ENCODE data around the gene PHLPP1.

PHLPP1 gene

GRCh38 chr18:62683935-62684334, 31.4 kb upstream of the PHLPP1 start:
- ATAC-seq: no peak
- TF ChIP-seq BACH2 (CRISPR knock-in tag; IDR thresholded peaks at IDR 0.05; ENCODE audit: borderline replicate concordance): no peak
- no peak for TF ChIP-seq ESRRG (CRISPR knock-in tag; IDR thresholded peaks at IDR 0.05)
- no peak for TF ChIP-seq OSR1 (CRISPR knock-in tag; IDR thresholded peaks at IDR 0.05)
- TF ChIP-seq PATZ1 (CRISPR knock-in tag; IDR thresholded peaks at IDR 0.05; ENCODE audit: borderline replicate concordance): no peak
- TF ChIP-seq PPARA (CRISPR knock-in tag; IDR thresholded peaks at IDR 0.05; ENCODE audit: borderline replicate concordance): no peak
- no peak for TF ChIP-seq ZNF565 (CRISPR knock-in tag; conservative IDR thresholded peaks at IDR 0.05; ENCODE audit: low read depth)
- TF ChIP-seq CREB5 (CRISPR knock-in tag; IDR thresholded peaks at IDR 0.05; ENCODE audit: low read depth): no peak
- TF ChIP-seq ZNF8 (CRISPR knock-in tag; IDR thresholded peaks at IDR 0.05): no peak
- no peak for TF ChIP-seq TOX (CRISPR knock-in tag; IDR thresholded peaks at IDR 0.05; ENCODE audit: borderline replicate concordance)
- no peak for TF ChIP-seq RARB (CRISPR knock-in tag; IDR thresholded peaks at IDR 0.05)
- no peak for TF ChIP-seq ZNF70 (CRISPR knock-in tag; IDR thresholded peaks at IDR 0.05)
- TF ChIP-seq SNAI2 (CRISPR knock-in tag; IDR thresholded peaks at IDR 0.05): no peak
- TF ChIP-seq TSHZ2 (CRISPR knock-in tag; IDR thresholded peaks at IDR 0.05): no peak
- no peak for TF ChIP-seq ISL1 (CRISPR knock-in tag; IDR thresholded peaks at IDR 0.05)
- no peak for TF ChIP-seq CSRNP3 (CRISPR knock-in tag; IDR thresholded peaks at IDR 0.05)
- TF ChIP-seq POU6F1 (CRISPR knock-in tag; IDR thresholded peaks at IDR 0.05; ENCODE audit: borderline replicate concordance, low read depth): no peak

GRCh38 chr18:62688743-62689317, 26.5 kb upstream of the PHLPP1 start:
- ATAC-seq: no peak
- no peak for TF ChIP-seq PPARA (CRISPR knock-in tag; IDR thresholded peaks at IDR 0.05; ENCODE audit: borderline replicate concordance)
- no peak for TF ChIP-seq RARB (CRISPR knock-in tag; IDR thresholded peaks at IDR 0.05)
- no peak for TF ChIP-seq TCF4 (CRISPR knock-in tag; IDR thresholded peaks at IDR 0.05; ENCODE audit: borderline replicate concordance)
- TF ChIP-seq ZFP3 (CRISPR knock-in tag; IDR thresholded peaks at IDR 0.05): no peak

GRCh38 chr18:62690236-62690815, 25.0 kb upstream of the PHLPP1 start:
- no peak for ATAC-seq
- TF ChIP-seq OSR1 (CRISPR knock-in tag; IDR thresholded peaks at IDR 0.05) (no peak), GLIS3 (CRISPR knock-in tag; IDR thresholded peaks at IDR 0.05) (no peak)

- ATAC-seq: no peak
- no peak for TF ChIP-seq GLIS3 (CRISPR knock-in tag; IDR thresholded peaks at IDR 0.05)
- TF ChIP-seq ZNF8 (CRISPR knock-in tag; IDR thresholded peaks at IDR 0.05): no peak
- no peak for TF ChIP-seq CSRNP3 (CRISPR knock-in tag; IDR thresholded peaks at IDR 0.05)
- TF ChIP-seq ZFP30 (CRISPR knock-in tag; IDR thresholded peaks at IDR 0.05): no peak
- TF ChIP-seq ZNF565 (CRISPR knock-in tag; conservative IDR thresholded peaks at IDR 0.05; ENCODE audit: low read depth): no peak
Observed at GRCh38 chr18:62693659-62694058, 21.7 kb upstream of the PHLPP1 start.

All from SK-N-SH treated with all-trans-retinoic acid at 6 μM for 48 hours (cell line).